ENCODE data around the gene PLD1. TPM values are rescaled to one million over a fixed set of nuclear protein-coding genes. Genes with fewer than 3 reads are reported as not detected.
"Not testable (repeated sequence)": the region's sequence is repeated elsewhere in the genome, so short reads cannot be mapped to it uniquely, and the experiment has no call there.

PLD1 gene
- total RNA-seq, 1 donor from 2014 or later = 66.2 TPM

DNA sequence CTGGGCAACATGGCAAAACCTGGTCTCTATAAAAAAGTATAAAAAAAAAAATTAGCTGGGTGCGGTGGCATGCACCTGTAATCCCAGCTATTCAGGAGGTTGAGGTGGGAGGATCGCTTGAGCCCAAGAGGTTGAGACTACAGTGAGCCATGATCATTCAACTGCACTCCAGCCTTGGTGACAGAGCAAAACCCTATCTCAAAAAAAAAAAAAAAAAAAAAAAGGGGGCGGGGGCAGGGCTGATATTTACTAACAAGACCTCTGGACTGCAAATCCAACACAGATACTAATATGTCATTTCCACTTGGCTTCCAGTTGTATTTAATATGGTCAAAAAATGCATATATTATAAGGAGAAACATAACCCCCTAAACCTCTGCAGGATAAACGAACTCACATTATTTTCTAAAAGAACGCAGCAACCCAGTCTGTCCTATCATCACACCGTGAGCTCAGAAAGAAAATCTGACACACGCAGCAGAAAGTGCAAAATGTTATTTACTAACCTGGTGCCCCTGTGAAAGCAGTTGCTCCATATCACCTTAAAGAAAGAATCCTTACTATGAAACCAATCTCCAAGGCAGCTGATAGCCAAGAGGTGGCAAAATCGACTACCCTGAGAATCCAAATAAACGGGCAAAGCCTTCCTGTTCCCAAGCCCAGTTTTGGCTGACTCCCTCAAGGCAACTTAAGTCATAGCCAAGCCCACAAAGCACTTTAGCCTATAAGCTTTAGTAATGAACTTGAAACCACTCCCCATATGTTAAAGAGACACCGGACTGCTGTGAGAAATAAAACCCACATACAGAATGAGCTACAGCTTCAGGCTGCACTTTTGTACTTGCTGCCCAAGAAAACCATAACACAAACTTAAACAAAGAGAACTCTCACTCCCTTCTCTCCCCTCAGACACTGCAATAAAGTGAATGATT is 39.3 kb downstream of the PLD1 start:
- DNase-seq = peak; percentile 77

DNA sequence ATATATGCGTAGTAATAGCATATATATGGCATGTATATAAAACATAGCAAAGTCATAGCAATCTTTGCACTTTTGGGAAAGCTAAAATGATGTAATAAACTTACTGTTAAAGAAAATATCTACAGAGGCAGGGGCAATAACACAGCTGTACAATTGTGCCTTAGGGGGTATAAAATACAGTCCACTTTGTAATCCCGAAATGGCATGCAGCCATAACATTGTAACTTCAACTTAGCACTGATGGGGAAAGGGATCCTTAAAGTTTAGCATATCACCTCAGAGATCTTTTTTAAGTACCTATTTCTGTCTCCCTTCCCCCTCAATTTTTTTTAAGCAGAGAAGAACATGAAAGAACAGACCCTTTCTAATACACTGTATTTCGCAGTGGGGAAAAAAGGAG is 40.8 kb downstream of the PLD1 start:
- no peak for DNase-seq

DNA sequence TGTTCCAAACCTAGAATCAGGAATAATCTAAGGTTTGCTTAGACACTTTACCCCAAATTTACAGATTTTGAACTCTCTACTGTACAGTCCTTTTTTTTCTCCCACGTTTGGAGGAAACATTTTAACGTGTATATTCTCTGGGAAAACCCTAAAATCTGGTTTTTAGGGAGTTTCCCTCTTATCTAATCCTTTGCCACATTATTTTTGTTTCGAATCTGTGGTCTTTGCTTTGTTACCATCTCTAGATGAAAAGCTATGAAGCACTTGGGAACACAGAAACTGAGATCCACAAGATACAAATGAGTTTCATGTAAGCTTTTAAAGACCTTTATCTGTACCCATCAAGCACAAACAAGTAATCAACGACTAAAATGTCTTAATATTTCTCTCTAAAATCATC is 41.3 kb downstream of the PLD1 start:
- no peak for DNase-seq

DNA sequence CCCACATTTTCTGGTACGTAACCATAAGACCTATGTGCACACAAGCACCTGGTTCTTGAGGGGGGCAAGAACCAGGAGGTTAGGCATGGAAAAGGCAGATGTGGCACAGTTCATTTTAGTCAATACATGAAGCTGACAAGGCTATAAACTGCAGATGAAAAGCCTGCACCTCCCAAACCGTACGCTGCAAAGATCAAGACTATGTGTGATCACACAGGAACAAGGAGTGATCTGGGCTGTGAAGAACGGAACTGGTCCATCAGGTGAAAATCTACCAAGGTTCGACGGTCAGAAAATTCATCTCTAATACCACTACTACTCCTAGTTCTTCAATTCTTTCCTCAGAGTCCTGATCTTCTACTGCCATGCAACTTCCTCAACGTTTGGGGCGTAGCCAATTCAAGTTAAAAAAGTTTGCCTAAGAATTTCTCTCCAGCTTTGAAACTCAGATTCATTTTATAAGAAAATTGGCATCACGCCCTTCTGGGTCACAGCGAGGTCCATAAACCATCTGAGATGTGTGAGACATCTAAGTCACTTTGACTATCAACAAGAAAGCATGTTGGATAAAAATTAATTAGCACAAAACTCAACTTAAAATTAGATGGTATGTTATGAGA is 41.9 kb downstream of the PLD1 start:
- no peak for DNase-seq

DNA sequence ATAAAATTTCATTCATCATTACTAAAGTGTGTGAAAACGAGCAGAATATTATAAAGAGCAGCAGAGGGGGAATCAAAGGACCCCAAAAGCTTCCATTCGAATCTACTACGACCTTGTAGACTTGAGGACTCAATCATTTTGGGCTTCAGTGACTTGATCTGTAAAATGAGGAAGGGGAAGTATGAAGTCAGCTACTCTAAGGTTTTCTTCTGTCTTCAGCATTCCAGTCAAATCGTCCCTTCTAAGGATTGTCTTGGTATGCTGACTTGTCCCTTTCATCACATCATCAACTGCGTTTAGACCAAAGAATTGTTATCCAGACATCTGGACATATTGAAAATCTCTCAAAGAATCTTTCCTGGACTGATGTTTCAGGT is 44.8 kb downstream of the PLD1 start:
- DNase-seq = no peak

DNA sequence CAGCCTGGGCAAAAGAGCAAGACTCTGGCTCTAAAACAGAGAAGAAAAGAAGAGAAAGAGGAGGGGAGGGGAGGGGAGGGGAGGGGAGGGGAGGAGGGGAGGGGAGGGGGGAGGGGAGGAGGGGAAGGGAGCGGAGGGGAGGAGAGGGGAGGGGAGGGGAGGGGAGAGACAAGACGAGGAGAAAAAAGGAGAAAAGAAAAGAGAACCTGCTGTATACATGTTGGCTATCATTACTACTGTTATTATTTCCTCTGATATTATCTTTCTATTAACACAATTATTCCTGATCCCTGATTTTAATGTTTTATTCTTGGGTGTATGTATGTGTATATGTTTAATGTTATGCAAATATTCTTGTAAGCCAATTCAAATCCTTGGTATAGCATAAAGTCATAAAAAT is 46.9 kb downstream of the PLD1 start:
- DNase-seq = no peak

DNA sequence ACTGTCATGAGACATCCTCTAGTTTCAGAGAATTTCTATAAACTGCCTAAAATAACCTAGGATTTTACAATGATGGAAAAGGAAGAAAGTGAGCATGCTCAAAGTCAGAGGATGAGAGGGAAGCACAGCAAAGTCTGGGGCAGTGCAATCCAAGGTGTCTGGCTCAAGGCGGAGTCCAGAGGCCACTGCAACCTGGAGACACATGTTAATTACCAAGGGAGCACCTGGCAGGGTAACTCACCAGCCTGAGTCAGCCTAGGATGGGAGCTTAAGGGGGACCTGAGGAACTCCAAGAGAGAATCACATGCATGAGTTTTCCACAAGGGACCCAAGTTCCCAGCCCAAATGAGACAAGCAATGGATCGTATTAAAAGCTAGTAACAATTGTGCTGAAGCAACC is 49.8 kb downstream of the PLD1 start:
- no peak for DNase-seq

DNA sequence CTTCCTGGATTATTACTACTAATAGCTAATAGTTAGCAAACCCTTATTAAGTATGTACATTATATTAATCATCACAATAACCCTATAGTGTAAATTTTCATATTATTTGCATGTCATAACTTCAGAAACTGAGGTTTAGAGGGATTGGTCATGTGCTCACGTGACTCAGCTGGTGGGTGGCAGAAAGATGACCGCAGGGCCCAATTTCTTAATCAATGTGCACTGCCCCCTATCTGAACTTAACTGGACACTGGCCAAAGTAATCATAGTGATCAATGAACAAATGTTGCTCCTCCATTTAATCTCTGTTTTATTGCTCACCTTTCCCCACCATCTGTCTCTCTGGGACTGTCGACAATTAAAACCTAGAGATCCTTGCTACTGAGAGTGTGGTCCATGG is 52.2 kb downstream of the PLD1 start:
- no peak for DNase-seq

DNA sequence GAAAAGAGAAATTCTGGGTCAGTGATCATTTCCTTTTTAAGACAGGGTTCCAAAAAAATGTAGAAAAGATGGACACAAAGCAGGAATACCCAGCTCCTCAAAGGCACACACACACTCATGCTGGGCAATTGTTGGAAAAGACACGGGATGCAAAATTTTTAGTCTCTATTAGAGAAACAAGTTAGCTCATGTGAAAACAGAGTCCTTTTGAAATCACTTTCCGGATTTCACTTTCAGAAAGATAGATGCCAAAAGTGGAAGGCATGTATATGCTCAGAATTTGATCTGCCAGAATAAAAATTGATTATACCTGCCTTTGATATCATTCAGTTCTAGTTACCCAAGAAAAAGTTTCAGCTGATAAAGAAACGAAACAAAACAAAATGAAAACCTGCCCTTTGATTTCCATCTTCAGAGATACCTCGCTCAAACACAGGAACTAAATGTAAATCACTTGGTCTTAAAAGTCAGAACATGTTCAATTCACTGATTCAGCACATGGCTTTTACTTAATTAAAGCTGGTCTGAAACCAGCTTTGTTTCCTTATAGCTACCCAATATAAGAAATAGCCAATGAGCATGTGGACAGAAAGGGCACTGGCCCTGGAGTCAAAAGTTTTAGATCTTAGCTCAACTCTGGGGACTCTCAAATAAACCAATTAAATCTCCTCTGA is 52.8 kb downstream of the PLD1 start:
- DNase-seq = peak; percentile 15

DNA sequence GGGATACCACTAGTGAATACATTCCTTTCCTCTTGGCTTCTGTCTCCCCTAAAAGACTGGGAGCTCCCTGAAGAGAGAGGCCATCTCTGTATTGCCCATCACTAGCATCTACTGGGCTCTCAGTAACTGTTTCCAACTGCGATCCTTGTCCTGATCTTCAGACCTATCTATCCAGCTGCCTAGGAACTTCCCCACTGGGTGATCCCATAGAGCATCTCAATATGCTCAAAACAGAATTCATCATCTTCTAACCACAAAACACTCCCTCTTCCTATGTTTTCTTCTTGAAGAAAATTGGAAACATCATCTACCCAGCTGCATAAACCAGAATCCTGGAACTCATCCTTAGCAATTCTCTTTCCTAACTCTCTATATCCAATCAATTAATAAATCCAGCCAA is 54.6 kb downstream of the PLD1 start:
- no peak for DNase-seq

DNA sequence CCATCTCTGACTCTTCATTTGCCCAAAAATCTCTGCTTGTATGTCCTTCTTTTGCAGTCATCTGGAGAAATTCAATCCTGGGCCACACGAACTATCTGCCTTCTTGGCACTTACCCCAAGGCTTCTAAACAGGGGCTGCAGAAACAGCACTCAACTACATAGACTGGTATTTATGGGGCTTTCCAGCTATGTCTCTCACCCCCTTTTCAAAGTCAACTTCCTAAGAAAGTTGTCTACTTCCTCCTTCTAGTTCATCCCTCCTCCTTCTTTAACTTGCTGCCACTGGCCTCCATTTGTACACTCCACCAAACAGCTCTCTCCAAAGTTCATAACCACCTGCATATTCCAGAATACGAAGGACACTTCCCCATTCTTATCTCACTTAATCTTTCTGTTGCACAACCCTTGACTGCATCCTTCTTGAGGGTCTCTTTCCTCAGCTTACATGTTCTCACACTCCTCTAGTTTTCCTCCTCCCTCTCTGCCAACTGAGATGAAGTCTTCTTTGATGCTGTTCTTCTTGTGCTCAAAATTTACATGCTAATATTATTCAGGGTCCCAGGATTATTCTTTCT is 55.2 kb downstream of the PLD1 start:
- no peak for DNase-seq

DNA sequence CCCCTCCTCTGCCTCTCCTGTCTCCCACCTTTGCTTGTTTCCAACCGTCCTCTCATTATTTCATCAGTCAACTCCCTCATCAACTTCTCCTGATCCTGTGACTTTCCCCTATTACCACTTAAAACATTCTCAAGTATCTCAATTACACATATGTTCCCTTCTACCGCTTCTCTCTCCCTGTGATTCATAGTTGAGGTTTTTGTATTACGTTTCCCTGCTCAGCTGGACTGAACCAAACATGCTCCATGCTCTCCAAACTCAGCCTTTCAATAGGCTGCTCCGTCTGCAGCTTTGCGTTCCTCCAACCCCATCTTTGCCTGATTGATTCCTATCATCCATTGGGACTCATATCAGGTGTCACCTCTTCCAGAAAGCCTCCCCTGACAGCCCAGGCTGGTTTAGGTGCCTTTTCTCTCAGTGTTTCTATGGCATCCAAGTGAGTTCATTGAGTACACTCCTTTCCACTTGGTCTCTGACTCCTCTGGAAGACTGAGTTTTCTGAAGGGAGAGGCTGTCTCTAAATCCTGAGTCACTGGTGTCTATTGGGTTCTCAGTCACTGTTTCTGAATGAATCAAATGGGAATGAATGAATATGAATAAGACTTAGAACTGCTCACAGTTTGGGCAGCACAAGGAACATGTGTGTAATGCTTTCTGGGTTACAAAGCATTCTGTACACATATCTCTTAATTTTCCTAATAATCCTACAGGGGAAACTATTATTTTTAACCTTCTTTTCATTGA is 56.4 kb downstream of the PLD1 start:
- no peak for DNase-seq

DNA sequence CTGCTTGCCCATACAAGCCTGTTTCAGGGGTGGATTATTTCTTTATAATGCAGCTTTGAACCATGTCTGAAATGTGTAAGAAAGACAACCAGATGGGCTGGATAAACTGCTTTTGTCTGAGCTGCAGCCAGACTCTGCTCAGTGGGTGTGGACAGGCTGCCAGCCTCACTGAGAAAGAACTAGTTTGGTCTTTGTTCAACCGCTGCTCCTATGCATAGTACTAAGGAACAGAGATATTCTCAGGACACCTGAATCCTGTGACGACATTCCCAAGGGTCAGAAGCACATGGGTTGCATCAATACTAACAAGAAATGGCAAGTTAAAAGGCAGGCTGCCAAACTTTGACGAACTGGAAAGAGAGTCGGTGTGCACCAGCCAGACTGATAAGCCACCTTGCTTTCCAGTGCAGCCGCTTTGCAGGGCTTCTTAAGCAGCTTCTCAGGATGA is 57.2 kb downstream of the PLD1 start:
- DNase-seq = no peak

DNA sequence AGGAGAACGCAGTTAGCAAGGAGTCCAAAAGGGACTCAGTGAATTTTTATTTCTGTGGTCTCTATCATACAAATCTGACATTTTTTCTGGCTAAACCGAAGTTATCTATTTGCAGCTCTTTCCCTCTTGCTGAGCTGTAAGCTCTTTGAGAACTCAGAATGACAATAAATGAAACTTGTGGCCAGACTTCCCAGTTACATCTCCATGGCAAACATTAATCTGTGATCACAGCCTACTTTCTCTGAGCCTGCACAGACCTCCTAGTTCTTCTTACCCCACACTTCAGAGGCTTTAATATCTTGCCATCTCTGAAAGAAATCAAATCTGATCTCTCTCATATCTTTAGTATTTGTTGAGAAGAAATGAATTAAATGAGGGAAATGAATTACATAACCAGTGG is 58.0 kb downstream of the PLD1 start:
- no peak for DNase-seq

DNA sequence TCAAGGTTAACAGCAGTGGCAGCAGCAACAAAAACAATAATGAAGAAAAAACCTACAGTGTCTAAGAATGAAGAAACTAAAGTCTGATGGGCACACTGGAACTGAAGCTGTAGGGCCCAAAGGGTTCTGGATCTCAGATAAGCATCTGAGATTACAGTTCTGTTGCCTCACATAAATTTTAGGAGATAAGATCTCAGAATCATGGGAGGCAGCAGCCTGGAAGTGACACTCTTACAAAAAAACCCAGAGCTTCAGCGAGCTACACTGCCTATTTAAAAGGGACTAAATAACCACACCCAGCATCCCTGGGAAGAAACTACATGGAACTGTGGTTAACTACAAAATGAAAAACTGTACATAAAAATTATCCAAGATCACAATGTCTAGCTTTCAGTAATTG is 61.2 kb downstream of the PLD1 start:
- DNase-seq = no peak

DNA sequence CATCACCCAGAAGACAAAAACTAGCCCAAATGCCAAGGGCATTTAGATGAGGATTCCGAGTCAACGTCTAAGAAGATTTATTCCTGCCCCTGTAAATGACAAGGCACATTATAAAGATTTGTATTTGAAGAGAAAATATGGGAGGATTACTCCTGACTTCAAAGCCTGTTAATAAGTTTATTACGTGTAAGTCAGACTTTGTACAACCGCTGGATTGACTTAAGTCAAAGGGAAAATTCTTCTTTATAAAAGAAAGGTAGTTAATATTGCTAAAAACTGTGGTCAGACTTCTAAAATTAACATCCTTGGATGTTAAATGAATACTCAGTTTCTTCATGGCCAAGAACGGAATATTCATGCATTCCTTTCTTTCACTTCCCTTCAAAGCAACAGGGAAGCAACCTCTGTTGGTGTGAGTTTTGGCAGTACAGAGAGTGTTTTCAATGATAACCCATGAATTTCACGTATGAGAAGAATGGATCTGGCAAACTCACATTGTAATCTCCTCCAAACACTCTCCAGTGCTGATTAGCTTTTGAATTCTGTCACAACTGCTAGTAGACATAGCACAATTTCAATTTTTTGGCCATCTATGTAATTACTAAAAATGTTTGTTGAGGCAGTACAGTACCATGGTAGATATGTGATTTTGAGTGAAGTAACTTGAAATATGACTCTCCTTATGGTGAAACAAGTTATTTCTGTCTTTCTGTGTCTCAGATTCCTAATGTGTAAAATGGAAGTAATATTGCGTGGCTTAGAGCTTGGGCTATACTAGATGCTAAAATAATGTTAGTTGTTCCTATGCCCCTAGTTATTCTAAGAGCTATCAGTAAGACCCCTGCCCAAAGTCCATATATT is 62.0 kb downstream of the PLD1 start:
- DNase-seq = no peak

DNA sequence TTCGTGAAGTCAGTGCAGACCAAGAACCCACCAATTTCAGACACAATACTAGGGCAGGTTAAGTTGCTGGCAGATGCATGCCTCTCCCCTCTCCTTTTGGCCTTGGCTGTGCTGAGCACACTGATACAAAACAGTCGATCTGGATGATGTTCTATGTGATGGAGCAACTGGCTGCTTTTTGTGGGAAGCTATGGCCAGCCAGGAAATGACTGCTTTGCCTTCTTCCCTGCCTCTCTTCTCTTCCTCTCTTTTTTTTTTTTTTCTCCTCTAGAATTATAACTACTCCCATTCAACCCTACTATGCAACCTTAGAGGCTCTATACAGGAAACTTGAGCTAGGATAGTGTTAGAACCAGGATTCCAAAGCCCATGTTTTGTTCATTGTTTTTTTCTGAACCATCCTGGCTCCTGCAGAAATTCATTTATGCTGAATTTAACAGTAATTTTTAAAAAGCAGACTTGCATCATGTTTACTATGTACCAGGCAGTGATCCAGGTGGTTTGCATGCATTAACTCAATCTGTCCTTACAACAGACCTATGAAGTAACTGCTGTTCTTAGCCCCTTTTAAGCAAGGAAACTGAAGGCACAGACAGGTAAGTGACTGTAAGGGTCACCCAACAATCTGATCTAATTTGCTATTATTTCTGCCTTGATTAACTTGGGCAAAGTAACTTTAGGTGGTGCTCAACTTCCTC is 62.9 kb downstream of the PLD1 start:
- DNase-seq = no peak

DNA sequence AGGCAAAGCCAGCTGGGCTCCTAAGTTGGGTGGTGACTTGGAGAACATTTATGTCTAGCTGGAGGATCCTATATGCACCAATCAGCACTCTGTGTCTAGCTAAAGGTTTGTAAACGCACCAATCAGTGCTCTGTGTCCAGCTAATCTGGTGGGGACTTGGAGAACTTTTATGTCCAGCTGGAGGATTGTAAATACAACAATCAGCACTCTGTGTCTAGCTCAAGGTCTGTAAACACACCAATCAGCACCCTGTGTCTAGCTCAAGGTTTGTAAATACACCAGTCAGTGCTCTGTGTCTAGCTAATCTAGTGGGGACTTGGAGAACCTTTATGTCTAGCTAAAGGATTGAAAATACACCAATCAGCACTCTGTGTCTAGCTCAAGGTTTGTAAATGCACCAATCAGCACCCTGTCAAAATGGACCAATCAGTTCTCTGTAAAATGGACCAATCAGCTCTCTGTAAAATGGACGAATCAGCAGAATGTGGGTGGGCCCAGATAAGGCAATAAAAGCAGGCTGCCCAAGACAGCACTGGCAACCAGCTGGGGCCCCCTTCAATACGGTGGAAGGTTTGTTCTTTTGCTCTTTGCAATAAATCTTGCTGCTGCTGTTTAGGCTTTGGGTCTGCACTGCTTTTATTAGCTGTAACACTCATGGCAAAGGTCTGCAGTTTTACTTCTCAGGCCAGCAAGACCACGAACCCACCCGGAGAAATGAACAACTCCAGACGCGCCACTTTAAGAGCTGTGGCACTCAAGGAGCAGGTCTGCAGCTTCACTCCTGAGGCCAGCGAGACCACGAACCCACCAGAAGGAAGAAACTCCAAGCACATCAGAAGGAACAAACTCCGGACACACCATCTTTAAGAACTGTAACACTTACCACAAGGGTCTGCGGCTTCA is 63.7 kb downstream of the PLD1 start:
- DNase-seq = not testable (repeated sequence)

DNA sequence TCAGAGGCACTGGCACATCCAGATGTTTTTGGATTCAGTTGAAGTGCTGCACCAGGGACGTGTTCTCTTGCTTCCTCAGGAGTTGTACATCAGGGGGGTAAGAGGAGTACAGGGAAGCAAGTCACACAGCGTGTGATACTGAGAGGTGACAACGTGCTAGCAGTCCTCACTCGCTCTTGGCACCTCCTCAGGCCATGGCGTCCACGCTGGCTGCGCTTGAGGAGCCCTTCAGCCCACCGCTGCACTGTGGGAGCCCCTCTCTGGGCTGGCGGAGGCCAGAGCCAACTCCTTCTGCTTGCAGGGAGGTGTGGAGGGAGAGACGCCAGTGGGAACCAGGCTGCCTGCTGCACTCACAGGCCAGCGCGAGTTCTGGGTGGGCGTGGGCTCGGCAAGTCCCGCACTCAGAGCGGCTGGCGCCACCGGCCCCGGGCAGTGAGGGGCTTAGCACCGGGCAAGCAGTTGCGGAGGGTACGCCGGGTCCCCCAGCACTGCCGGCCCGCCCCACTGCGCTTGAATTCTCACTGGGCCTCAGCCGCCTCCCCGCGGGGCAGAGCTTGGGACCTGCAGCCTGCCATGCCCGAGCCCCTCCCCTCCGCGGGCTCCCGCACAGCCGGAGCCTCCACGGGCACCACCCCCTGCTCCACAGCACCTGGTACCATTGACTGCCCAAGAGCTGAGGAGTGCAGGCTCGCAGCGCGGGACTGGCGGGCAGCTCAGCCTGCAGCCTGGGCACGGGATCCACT is 64.5 kb downstream of the PLD1 start:
- DNase-seq = no peak

Data from dermis blood vessel endothelial cell (primary cell).